ENCODE data around the gene RABGAP1L. TPM values are rescaled to one million over a fixed set of nuclear protein-coding genes. Genes with fewer than 3 reads are reported as not detected.
"Not testable (repeated sequence)": the region's sequence is repeated elsewhere in the genome, so short reads cannot be mapped to it uniquely, and the experiment has no call there.

RABGAP1L gene
- total and polyA plus RNA-seq, 2 of the 8 experiments (the other 6 are each of a cell fraction or from before 2014, with no cell fraction given): 33.3 to 156 TPM

- H3K27me3 ChIP-seq (replicated peaks in 1 of 4; ENCODE audit: control insufficient read depth in 3 of 4, extremely low read depth in 1 of 4, insufficient read depth in 3 of 4, low read length in 3 of 4); H3K18ac ChIP-seq (ENCODE audit: extremely low read depth, low read length); CTCF ChIA-PET (ENCODE audit: partially characterized antibody); H2BK5ac ChIP-seq (ENCODE audit: low read depth, low read length); H3K14ac ChIP-seq (ENCODE audit: insufficient read length); DNase-seq (ENCODE audit: low read depth in 1 of 2, low spot score in 2 of 2); H3K79me2 ChIP-seq (ENCODE audit: control insufficient read depth in 1 of 2, insufficient read depth in 2 of 2, low read length in 2 of 2); H2AK5ac ChIP-seq (ENCODE audit: low read depth, low read length); H3K4me1 ChIP-seq (replicated peaks in 1 of 4; ENCODE audit: control insufficient read depth in 3 of 4, insufficient read depth in 4 of 4, low read length in 3 of 4); H3K9ac ChIP-seq (replicated peaks in 1 of 4; ENCODE audit: extremely low read depth in 1 of 4, low read depth in 3 of 4, low read length in 3 of 4); H3K23ac ChIP-seq (ENCODE audit: insufficient read length); H3K4me2 ChIP-seq (ENCODE audit: insufficient read depth in 1 of 2, low read depth in 2 of 2, low read length in 2 of 2); H3K36me3 ChIP-seq (ENCODE audit: control insufficient read depth in 2 of 4, insufficient read depth in 4 of 4, low read length in 3 of 4); H4K91ac ChIP-seq (replicated peaks; ENCODE audit: insufficient read length, low read length); H2BK120ac ChIP-seq (replicated peaks; ENCODE audit: low read depth, low read length); FAIRE-seq; H3K56ac ChIP-seq (replicated peaks; ENCODE audit: insufficient read length, low read depth, low read length); H2BK20ac ChIP-seq (ENCODE audit: low read length); H4K8ac ChIP-seq (ENCODE audit: extremely low read depth, insufficient read depth, low read length); H3K23me2 ChIP-seq (ENCODE audit: low read depth, low read length); H3K27ac ChIP-seq (ENCODE audit: low read depth, low read length); H2BK15ac ChIP-seq (ENCODE audit: low read length); H4K5ac ChIP-seq (ENCODE audit: insufficient read length, low read depth, low read length); H3K4me3 ChIP-seq (ENCODE audit: extremely low read depth in 1 of 4, insufficient read depth in 2 of 4, low read depth in 3 of 4, low read length in 4 of 4); H3K4ac ChIP-seq (replicated peaks; ENCODE audit: insufficient read length, low read depth, low read length); H2AFZ ChIP-seq (ENCODE audit: low read length); H4K20me1 ChIP-seq (replicated peaks in 1 of 2; ENCODE audit: control insufficient read depth in 1 of 2, insufficient read depth in 2 of 2, low read length in 2 of 2); H2BK12ac ChIP-seq (ENCODE audit: low read depth, low read length); POLR2A ChIA-PET (ENCODE audit: partially characterized antibody); H3K79me1 ChIP-seq (ENCODE audit: low read depth, low read length): not testable (repeated sequence)
- 90% methylated on average over 12 of the region's 12 CpGs; no CpG with 5 or more reads in 1 of the 2 experiments for WGBS, 2 experiments (ENCODE audit: extremely low coverage in 1 of 2, insufficient coverage in 1 of 2, insufficient read length in 1 of 2, insufficient replicate concordance in 2 of 2, low coverage in 1 of 2, low lambda C conversion rate in 2 of 2, missing lambda C conversion rate in 1 of 2)
- H3K9me3 ChIP-seq (ENCODE audit: insufficient read depth in 2 of 2, low read depth in 1 of 2, low read length in 1 of 2): peaks cover 22 to 31% of the 10 kb centered on the region in 2 experiments
Measured at GRCh38 chr1:174617905-174618304, 458.6 kb downstream of the RABGAP1L start.

All from H1 (cell line).